ENCODE data around the gene DLGAP1. TPM values are rescaled to one million over a fixed set of nuclear protein-coding genes. Genes with fewer than 3 reads are reported as not detected.

DLGAP1 gene
- total RNA-seq, 1 experiment from 2014 or later: 0.39 TPM

GRCh38 chr18:3510896-3511295, 944.2 kb downstream of the DLGAP1 start:
- Histone ChIP-seq H3K4me3 (replicated peaks in 1 of 2; ENCODE audit: low read depth in 1 of 2, low read length in 2 of 2) (no peak overlapping the region), H3K9me3 (ENCODE audit: control insufficient read depth in 1 of 2, insufficient read depth in 1 of 2, low read depth in 1 of 2, low read length in 2 of 2) (no peaks in the 10 kb centered on the region), H3K36me3 (ENCODE audit: control insufficient read depth in 1 of 2, insufficient read depth in 2 of 2, low read length in 2 of 2) (no peaks in the 10 kb centered on the region), H3K4me2 (ENCODE audit: low read length) (no peak overlapping the region), H3K4me1 (ENCODE audit: control insufficient read depth in 1 of 2, insufficient read depth in 2 of 2, low read length in 2 of 2) (no peaks in the 10 kb centered on the region; a peak in 1 of 4 replicates), H3K27ac (ENCODE audit: low read depth, low read length) (no peak overlapping the region), H2AFZ (ENCODE audit: low read depth, low read length, poor library complexity, severe bottlenecking) (no peak overlapping the region), H3K27me3 (ENCODE audit: insufficient read depth, low read length) (no peaks in the 10 kb centered on the region), H3K9ac (ENCODE audit: low read length) (no peak overlapping the region), H4K20me1 (ENCODE audit: insufficient read depth) (no peaks in the 10 kb centered on the region), H3K9me2 (ENCODE audit: insufficient read depth) (no peaks in the 10 kb centered on the region), H3K79me2 (ENCODE audit: insufficient read depth, low read length) (no peaks in the 10 kb centered on the region)
- intact Hi-C loops (cut with micrococcal nuclease): no loop called here
- POLR2A ChIA-PET: interaction anchor here (0.6 kb wide), 1 partner anchor 162 kb away, joined by 5 read pairs; no protein-coding TSS in a partner anchor
- CTCF ChIA-PET: interaction anchor here (1.1 kb wide), 1 partner anchor 10 kb away, joined by 4 read pairs; no protein-coding TSS in a partner anchor
- no peak for DNase-seq (ENCODE audit: low read depth, low spot score)
- BruUV-seq (replicated peaks): no TSS peak
- RAD21 ChIA-PET (ENCODE audit: low non-redundant PET in 1 of 2, low total read pairs in 2 of 2, uncharacterized antibody in 2 of 2, unreplicated experiment in 2 of 2): no interaction called here
- no peak for TF ChIP-seq RAD21 (IDR thresholded peaks at IDR 0.05; ENCODE audit: low read depth)
- no peak for TF ChIP-seq ZNF274 (IDR thresholded peaks at IDR 0.05; ENCODE audit: low read depth, low read length)
- TF ChIP-seq CBX3 (IDR thresholded peaks at IDR 0.05; ENCODE audit: low read depth): no peak
- no peak for TF ChIP-seq SRF (IDR thresholded peaks at IDR 0.05; ENCODE audit: low read depth)
- no peak for ATAC-seq

DNA sequence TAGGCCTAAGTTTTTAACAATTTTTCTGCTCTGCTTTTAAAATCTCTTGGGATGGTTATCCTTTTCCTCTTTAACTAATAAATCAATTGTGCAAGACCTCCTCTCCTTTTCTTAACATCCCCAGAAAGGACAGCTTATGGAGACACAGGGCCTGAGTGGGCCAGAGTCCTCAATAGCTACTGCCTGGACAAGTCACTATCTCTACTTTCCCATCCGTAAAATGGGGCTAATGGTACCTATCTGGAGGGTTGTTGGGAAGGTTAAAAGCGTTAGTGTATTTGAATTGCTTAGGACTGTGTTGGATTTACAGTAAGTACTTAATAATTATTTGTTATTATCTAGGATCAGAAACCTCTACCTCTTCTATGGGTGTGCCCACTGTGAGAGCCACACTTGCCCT, 945.1 kb downstream of the DLGAP1 start:
- Histone ChIP-seq H3K36me3 (ENCODE audit: control insufficient read depth in 1 of 2, insufficient read depth in 2 of 2, low read length in 2 of 2) (no peaks in the 10 kb centered on the region), H3K9ac (ENCODE audit: low read length) (no peak overlapping the region), H3K9me2 (ENCODE audit: insufficient read depth) (no peaks in the 10 kb centered on the region), H2AFZ (ENCODE audit: low read depth, low read length, poor library complexity, severe bottlenecking) (no peak overlapping the region), H3K4me3 (replicated peaks in 1 of 2; ENCODE audit: low read depth in 1 of 2, low read length in 2 of 2) (no peak overlapping the region), H3K4me2 (ENCODE audit: low read length) (no peak overlapping the region), H3K9me3 (ENCODE audit: control insufficient read depth in 1 of 2, insufficient read depth in 1 of 2, low read depth in 1 of 2, low read length in 2 of 2) (no peaks in the 10 kb centered on the region), H3K27me3 (ENCODE audit: insufficient read depth, low read length) (no peaks in the 10 kb centered on the region), H3K27ac (ENCODE audit: low read depth, low read length) (no peak overlapping the region), H3K79me2 (ENCODE audit: insufficient read depth, low read length) (no peaks in the 10 kb centered on the region), H4K20me1 (ENCODE audit: insufficient read depth) (no peaks in the 10 kb centered on the region), H3K4me1 (ENCODE audit: control insufficient read depth in 1 of 2, insufficient read depth in 2 of 2, low read length in 2 of 2) (no peaks in the 10 kb centered on the region; a peak in 1 of 4 replicates)
- ChIA-PET RAD21 (ENCODE audit: low non-redundant PET in 1 of 2, low total read pairs in 2 of 2, uncharacterized antibody in 2 of 2, unreplicated experiment in 2 of 2) (no interaction called here), POLR2A (no interaction called here), CTCF (no interaction called here)
- ATAC-seq (no peak), DNase-seq (ENCODE audit: low read depth, low spot score) (no peak)
- TF ChIP-seq ZFX (IDR thresholded peaks at IDR 0.05) (no peak), POLR2AphosphoS5 (IDR thresholded peaks at IDR 0.05; ENCODE audit: low read depth, low read length) (no peak), YY1 (IDR thresholded peaks at IDR 0.05; ENCODE audit: extremely low read depth, insufficient replicate concordance, low read depth, low read length) (no peak), SP1 (IDR thresholded peaks at IDR 0.05; ENCODE audit: low read depth) (no peak), SIN3A (IDR thresholded peaks at IDR 0.05; ENCODE audit: low read depth) (no peak), POLR2A (IDR thresholded peaks at IDR 0.05; ENCODE audit: borderline replicate concordance, extremely low read depth, insufficient read depth, insufficient read length) (no peak), JUND (IDR thresholded peaks at IDR 0.05) (no peak), ZNF274 (IDR thresholded peaks at IDR 0.05; ENCODE audit: low read depth, low read length) (no peak), CBX3 (IDR thresholded peaks at IDR 0.05; ENCODE audit: low read depth) (no peak)
- TF ChIP-seq, protein P1, sequence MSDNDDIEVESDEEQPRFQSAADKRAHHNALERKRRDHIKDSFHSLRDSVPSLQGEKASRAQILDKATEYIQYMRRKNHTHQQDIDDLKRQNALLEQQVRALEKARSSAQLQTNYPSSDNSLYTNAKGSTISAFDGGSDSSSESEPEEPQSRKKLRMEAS (IDR thresholded peaks at IDR 0.05): no peak
- TF ChIP-seq, protein P2, sequence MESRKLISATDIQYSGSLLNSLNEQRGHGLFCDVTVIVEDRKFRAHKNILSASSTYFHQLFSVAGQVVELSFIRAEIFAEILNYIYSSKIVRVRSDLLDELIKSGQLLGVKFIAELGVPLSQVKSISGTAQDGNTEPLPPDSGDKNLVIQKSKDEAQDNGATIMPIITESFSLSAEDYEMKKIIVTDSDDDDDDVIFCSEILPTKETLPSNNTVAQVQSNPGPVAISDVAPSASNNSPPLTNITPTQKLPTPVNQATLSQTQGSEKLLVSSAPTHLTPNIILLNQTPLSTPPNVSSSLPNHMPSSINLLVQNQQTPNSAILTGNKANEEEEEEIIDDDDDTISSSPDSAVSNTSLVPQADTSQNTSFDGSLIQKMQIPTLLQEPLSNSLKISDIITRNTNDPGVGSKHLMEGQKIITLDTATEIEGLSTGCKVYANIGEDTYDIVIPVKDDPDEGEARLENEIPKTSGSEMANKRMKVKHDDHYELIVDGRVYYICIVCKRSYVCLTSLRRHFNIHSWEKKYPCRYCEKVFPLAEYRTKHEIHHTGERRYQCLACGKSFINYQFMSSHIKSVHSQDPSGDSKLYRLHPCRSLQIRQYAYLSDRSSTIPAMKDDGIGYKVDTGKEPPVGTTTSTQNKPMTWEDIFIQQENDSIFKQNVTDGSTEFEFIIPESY (IDR thresholded peaks at IDR 0.05; ENCODE audit: extremely low read depth, insufficient replicate concordance, low read length): no peak
- TF ChIP-seq, protein P3, sequence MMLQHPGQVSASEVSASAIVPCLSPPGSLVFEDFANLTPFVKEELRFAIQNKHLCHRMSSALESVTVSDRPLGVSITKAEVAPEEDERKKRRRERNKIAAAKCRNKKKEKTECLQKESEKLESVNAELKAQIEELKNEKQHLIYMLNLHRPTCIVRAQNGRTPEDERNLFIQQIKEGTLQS (IDR thresholded peaks at IDR 0.05): no peak
- BruUV-seq (replicated peaks): no TSS peak
- intact Hi-C loops (cut with micrococcal nuclease): no loop called here

Measured in HCT116 (cell line).